ENCODE results near the gene INPP5J.

The INPP5J gene

GRCh38 chr22:31143537-31143936, 20.8 kb downstream of the INPP5J start (continued):
- no peak for TF ChIP-seq ZNF677 (tag by site-specific recombination; IDR thresholded peaks at IDR 0.05)
- no peak for TF ChIP-seq GLI4 (tag by site-specific recombination; IDR thresholded peaks at IDR 0.05)
- TF ChIP-seq ZNF354C (tag by site-specific recombination; IDR thresholded peaks at IDR 0.05; ENCODE audit: borderline replicate concordance, low read depth) = no peak
- TF ChIP-seq ZNF654 (tag by site-specific recombination; IDR thresholded peaks at IDR 0.05; ENCODE audit: low read depth) = no peak

GRCh38 chr22:31144223-31144622, 21.5 kb downstream of the INPP5J start:
- no peak overlapping the region for H3K27ac ChIP-seq (ENCODE audit: extremely low read depth, low read depth, low read length)
- TF ChIP-seq ZNF354C (tag by site-specific recombination; IDR thresholded peaks at IDR 0.05; ENCODE audit: borderline replicate concordance, low read depth) = no peak
- peak; percentile 56; the same call in 1 of the 2 replicates for TF ChIP-seq ZNF350 (tag by site-specific recombination; IDR thresholded peaks at IDR 0.05)
- TF ChIP-seq GLIS1 (tag by site-specific recombination; IDR thresholded peaks at IDR 0.05) = 0 out of 2 replicates have a peak, but pooled peaks have one; percentile 11
- no peak for TF ChIP-seq ZNF148 (tag by site-specific recombination; IDR thresholded peaks at IDR 0.05; ENCODE audit: borderline replicate concordance)
- peak; percentile 45; the same call in 1 of the 2 replicates for TF ChIP-seq ZNF248 (tag by site-specific recombination; IDR thresholded peaks at IDR 0.05)
- peak; percentile 26; the same call in 1 of the 2 replicates for TF ChIP-seq ZNF366 (tag by site-specific recombination; conservative IDR thresholded peaks at IDR 0.05)
- TF ChIP-seq ZNF639 (tag by site-specific recombination; IDR thresholded peaks at IDR 0.05) = peak; percentile 63; the same call in 1 of the 2 replicates
- 0 out of 2 replicates have a peak, but pooled peaks have one; percentile 23 for TF ChIP-seq ZNF629 (tag by site-specific recombination; IDR thresholded peaks at IDR 0.05)
- ChIA-PET CTCF (interaction anchor here (3.9 kb wide), 1 partner anchor 36 kb away, joined by 25 read pairs; the partner anchor contains the start of gene SELENOM), POLR2A (interaction anchor here (1.3 kb wide), 1 partner anchor 36 kb away, joined by 5 read pairs; the partner anchor contains the start of gene SELENOM)
- no peaks in the 10 kb centered on the region for H3K9me3 ChIP-seq (ENCODE audit: control insufficient read depth, insufficient read depth, low read depth, low read length)
- no peaks in the 10 kb centered on the region for H3K36me3 ChIP-seq (ENCODE audit: control insufficient read depth in 2 of 2, insufficient read depth in 1 of 2, low read length in 2 of 2)
- H3K4me3 ChIP-seq (ENCODE audit: low read depth, low read length) = no peak overlapping the region
- no peaks in the 10 kb centered on the region for H3K4me1 ChIP-seq (ENCODE audit: control insufficient read depth, insufficient read depth, low read length)

GRCh38 chr22:31148488-31148887, 25.7 kb downstream of the INPP5J start:
- no peak for TF ChIP-seq ZNF544 (tag by site-specific recombination; IDR thresholded peaks at IDR 0.05)
- no peak for TF ChIP-seq ZNF449 (tag by site-specific recombination; IDR thresholded peaks at IDR 0.05)
- no peak for TF ChIP-seq INSM2 (tag by site-specific recombination; IDR thresholded peaks at IDR 0.05)
- no peak for TF ChIP-seq ZNF658 (tag by site-specific recombination; IDR thresholded peaks at IDR 0.05)
- TF ChIP-seq FEZF1 (tag by site-specific recombination; IDR thresholded peaks at IDR 0.05) = no peak
- TF ChIP-seq GLIS1 (tag by site-specific recombination; IDR thresholded peaks at IDR 0.05) = peak; percentile 45; the same call in 1 of the 2 replicates
- no peak for TF ChIP-seq ZNF792 (tag by site-specific recombination; IDR thresholded peaks at IDR 0.05)
- no peak for TF ChIP-seq ZNF624 (tag by site-specific recombination; IDR thresholded peaks at IDR 0.05)
- TF ChIP-seq ZNF335 (tag by site-specific recombination; conservative IDR thresholded peaks at IDR 0.05) = peak; percentile 15
- no peak for TF ChIP-seq RBAK (tag by site-specific recombination; IDR thresholded peaks at IDR 0.05)
- TF ChIP-seq ZEB2 (tag by site-specific recombination; IDR thresholded peaks at IDR 0.05) = no peak
- POLR2A ChIA-PET = interaction anchor here (1.0 kb wide), 1 partner anchor 11 kb away, joined by 3 read pairs; the partner anchor contains the start of gene RNF185

More at GRCh38 chr22:31148488-31148887, 25.7 kb downstream of the INPP5J start:
- Histone ChIP-seq H3K27ac (ENCODE audit: extremely low read depth, low read depth, low read length) (no peak overlapping the region), H3K4me3 (ENCODE audit: low read depth, low read length) (no peak overlapping the region), H3K9me3 (ENCODE audit: control insufficient read depth, insufficient read depth, low read depth, low read length) (no peaks in the 10 kb centered on the region), H3K36me3 (ENCODE audit: control insufficient read depth in 2 of 2, insufficient read depth in 1 of 2, low read length in 2 of 2) (no peaks in the 10 kb centered on the region), H3K4me1 (ENCODE audit: control insufficient read depth, insufficient read depth, low read length) (no peaks in the 10 kb centered on the region)
- CTCF ChIA-PET = interaction anchor here (0.6 to 3.8 kb wide), 32 partner anchors 8 to 503 kb away, joined by 3 to 54 read pairs (median 4); partner anchors contain the start of genes LIMK2, PLA2G3 and SELENOM

All from HEK293 (cell line).